HPDE6-E6E7 (cell line): ENCODE measurements around the gene PARK7.
A peak's percentile ranks its signal among the peaks of the same experiment; 100 is the strongest.
"Not testable (repeated sequence)": the region's sequence is repeated elsewhere in the genome, so short reads cannot be mapped to it uniquely, and the experiment has no call there.

ENCODE experiments used
- DNase-seq: peaks from one replicate; pipeline ENCODE4 v3.0.0; 2011; ENCODE audit warnings: missing footprints; ENCODE audit errors: extremely low spot score

Gene PARK7

GRCh38 chr1:7943251-7943650 is 18.3 kb upstream of the PARK7 start:
- no peak for DNase-seq

- no peak for DNase-seq
These were observed 12.6 kb upstream of the PARK7 start for GRCh38 chr1:7948960-7949359.

GRCh38 chr1:7952791-7953190 is 8.7 kb upstream of the PARK7 start:
- DNase-seq, result not testable (repeated sequence)

- peak; percentile 78 for DNase-seq
These were observed 7.5 kb upstream of the PARK7 start for GRCh38 chr1:7953850-7954609.

- DNase-seq, result no peak
These were observed 6.8 kb upstream of the PARK7 start for GRCh38 chr1:7954683-7955082.

GRCh38 chr1:7956218-7957032 is 5.1 kb upstream of the PARK7 start:
- DNase-seq, result no peak

GRCh38 chr1:7960165-7960564 is 1.3 kb upstream of the PARK7 start:
- no peak for DNase-seq

- DNase-seq, result no peak
These were observed 670 bp upstream of the PARK7 start for GRCh38 chr1:7960867-7961215.

- DNase-seq, result no peak
These were observed 464 bp downstream of the PARK7 start for GRCh38 chr1:7962014-7962335.

- no peak for DNase-seq
These were observed 1.3 kb downstream of the PARK7 start for GRCh38 chr1:7962636-7963377.

GRCh38 chr1:7963378-7963730 is 1.8 kb downstream of the PARK7 start:
- not testable (repeated sequence) for DNase-seq

- DNase-seq, result not testable (repeated sequence)
These were observed 2.3 kb downstream of the PARK7 start for GRCh38 chr1:7963841-7964240.

GRCh38 chr1:7964476-7964875 is 3.0 kb downstream of the PARK7 start:
- DNase-seq, result no peak

GRCh38 chr1:7967196-7967595 is 5.7 kb downstream of the PARK7 start:
- DNase-seq, result no peak

- no peak for DNase-seq
These were observed 6.1 kb downstream of the PARK7 start for GRCh38 chr1:7967651-7968050.

- DNase-seq, result no peak
These were observed 8.7 kb downstream of the PARK7 start for GRCh38 chr1:7970246-7970645.

GRCh38 chr1:7971024-7971423 is 9.5 kb downstream of the PARK7 start:
- DNase-seq, result no peak

- DNase-seq, result no peak
These were observed 10.8 kb downstream of the PARK7 start for GRCh38 chr1:7972285-7972684.

- DNase-seq, result no peak
These were observed 11.6 kb downstream of the PARK7 start for GRCh38 chr1:7973086-7973485.

GRCh38 chr1:7975212-7975865 is 13.8 kb downstream of the PARK7 start:
- peak; percentile 90 for DNase-seq

- DNase-seq, result no peak
These were observed 19.5 kb downstream of the PARK7 start for GRCh38 chr1:7980984-7981383.

- DNase-seq, result no peak
These were observed 21.7 kb downstream of the PARK7 start for GRCh38 chr1:7983086-7983778.
